ENCODE results near the gene CADPS.

- TF ChIP-seq EZH2 (IDR thresholded peaks at IDR 0.05; ENCODE audit: low read length, unreplicated experiment) (no peak), CTCF (conservative IDR thresholded peaks at IDR 0.05; ENCODE audit: low read depth, low read length) (no peak)
Observed at GRCh38 chr3:62625268-62625667, 249.9 kb downstream of the CADPS start.
